ENCODE measurements around the gene CABYR.

The CABYR gene

GRCh38 chr18:24195296-24196053, 56.6 kb downstream of the CABYR start:
- DNase-seq: no peak

- DNase-seq: no peak
These were observed 57.9 kb downstream of the CABYR start for GRCh38 chr18:24196764-24197163.

- DNase-seq: no peak
These were observed 58.5 kb downstream of the CABYR start for GRCh38 chr18:24197412-24197811.

GRCh38 chr18:24198461-24198860, 59.6 kb downstream of the CABYR start:
- no peak for DNase-seq

GRCh38 chr18:24199372-24199962, 60.6 kb downstream of the CABYR start:
- DNase-seq: no peak

- DNase-seq: no peak
These were observed 61.8 kb downstream of the CABYR start for GRCh38 chr18:24200494-24201290.

- DNase-seq: no peak
These were observed 63.1 kb downstream of the CABYR start for GRCh38 chr18:24201699-24202687.

GRCh38 chr18:24204904-24205303, 66.0 kb downstream of the CABYR start:
- no peak for DNase-seq

- DNase-seq: no peak
These were observed 69.6 kb downstream of the CABYR start for GRCh38 chr18:24208270-24209035.

- no peak for DNase-seq
These were observed 70.7 kb downstream of the CABYR start for GRCh38 chr18:24209558-24209957.

Measured in CD4-positive, alpha-beta T cell treated with Interleukin-10 for 1 hour (primary cell).